NAMALWA (cell line): ENCODE measurements around the gene WNT8A.

Experiments used
- DNase-seq: peaks from one replicate; pipeline ENCODE4 v3.0.0-alpha.2; 2015; ENCODE audit warnings: low spot score

The WNT8A gene

GRCh38 chr5:138091685-138092084 is 7.9 kb downstream of the WNT8A start:
- no peak for DNase-seq

- DNase-seq = no peak
These were observed 8.5 kb downstream of the WNT8A start for GRCh38 chr5:138092301-138092700.

- no peak for DNase-seq
These were observed 9.2 kb downstream of the WNT8A start for GRCh38 chr5:138093036-138093435.

GRCh38 chr5:138095100-138095907 is 11.5 kb downstream of the WNT8A start:
- DNase-seq = no peak

GRCh38 chr5:138096363-138096762 is 12.5 kb downstream of the WNT8A start:
- DNase-seq = no peak

GRCh38 chr5:138096997-138097828 is 13.4 kb downstream of the WNT8A start:
- no peak for DNase-seq

GRCh38 chr5:138102454-138103318 is 18.9 kb downstream of the WNT8A start:
- DNase-seq = peak; percentile 69

GRCh38 chr5:138103319-138103637 is 19.4 kb downstream of the WNT8A start:
- DNase-seq = no peak

- no peak for DNase-seq
These were observed 21.9 kb downstream of the WNT8A start for GRCh38 chr5:138105709-138106108.

- no peak for DNase-seq
These were observed 23.4 kb downstream of the WNT8A start for GRCh38 chr5:138107213-138107612.

GRCh38 chr5:138109463-138110265 is 25.8 kb downstream of the WNT8A start:
- no peak for DNase-seq

- DNase-seq = no peak
These were observed 26.6 kb downstream of the WNT8A start for GRCh38 chr5:138110266-138110963.

GRCh38 chr5:138111181-138111580 is 27.3 kb downstream of the WNT8A start:
- no peak for DNase-seq

- no peak for DNase-seq
These were observed 28.1 kb downstream of the WNT8A start for GRCh38 chr5:138111937-138112336.

GRCh38 chr5:138115254-138115653 is 31.4 kb downstream of the WNT8A start:
- DNase-seq = no peak

GRCh38 chr5:138128334-138128733 is 44.5 kb downstream of the WNT8A start:
- DNase-seq = no peak

- DNase-seq = no peak
These were observed 45.5 kb downstream of the WNT8A start for GRCh38 chr5:138129347-138129746.

GRCh38 chr5:138132543-138132942 is 48.7 kb downstream of the WNT8A start:
- peak; percentile 16 for DNase-seq

GRCh38 chr5:138138949-138139780 is 55.3 kb downstream of the WNT8A start, which contains the start of gene NME5:
NME5 (minus strand) TSS chr5:138139428; CDS start chr5:138138780, 648 bp downstream.
- no peak for DNase-seq

GRCh38 chr5:138139781-138140090 is 55.9 kb downstream of the WNT8A start:
- DNase-seq = no peak
